Pancreas (tissue), 10 donors: Measurements from ENCODE around the gene DCHS1. TPM values are rescaled to one million over a fixed set of nuclear protein-coding genes. Genes with fewer than 3 reads are reported as not detected.
"Not testable (repeated sequence)": the region's sequence is repeated elsewhere in the genome, so short reads cannot be mapped to it uniquely, and the experiment has no call there.

Experiments
- ATAC-seq, 4 donors: fragments of 200-7000 bp; cut with Tn5 transposase; one replicate each; pipeline versions ENCODE4 v1.8.0 to v1.9.1; 2020; ENCODE audit warnings: mild to moderate bottlenecking in 4 of 4, moderate library complexity in 4 of 4
- DNase-seq, 6 donors: peaks; one replicate each; pipeline ENCODE4 v3.0.0-alpha.2; 2020
- FAIRE-seq: peaks from 2 replicates; lab custom pipeline; 2012; peaks lifted over from hg19 to GRCh38; lab: Jason Lieb, UNC
- H3K27ac ChIP-seq, 4 donors: fragments of 200-600 bp; sonication (generic); 1 replicate in 3 of 4; 2 replicates in 1 of 4; pipeline versions ENCODE4 v1.5.0 to v1.8.0; 2020
- H3K27me3 ChIP-seq, 4 donors: fragments of 200-600 bp; one replicate each; pipeline ENCODE4 v1.8.0; 2021
- H3K36me3 ChIP-seq, 3 donors: fragments of 200-600 bp; sonication (generic) in 1 of 3; one replicate each; pipeline versions ENCODE4 v1.5.0 to v1.8.0; 2020 to 2021
- H3K4me1 ChIP-seq, 3 donors: fragments of 200-600 bp; one replicate each; pipeline ENCODE4 v1.8.0; 2021
- H3K4me3 ChIP-seq, 4 donors: fragments of 200-600 bp; sonication (generic) in 2 of 4; one replicate each; pipeline versions ENCODE4 v1.5.0 to v1.8.0; 2020 to 2021
- H3K9me3 ChIP-seq, 4 donors: fragments of 200-600 bp; one replicate each; pipeline ENCODE4 v1.8.0; 2021
- CTCF ChIP-seq, 4 donors: fragments of 200-600 bp; sonication (generic) in 3 of 4; IDR thresholded peaks; one replicate each; pipeline versions ENCODE4 v1.5.0 to v1.8.0; 2021; ENCODE audit warnings: antibody characterized with exemption in 4 of 4
- WGBS, 2 donors: extraction: QIAGEN DNeasy Blood & Tissue Kit; methylation state at CpG; one replicate each; pipeline ENCODE4 v1.1.7; 2013; 5-methylcytosine and 5-hydroxymethylcytosine counted together
- intact Hi-C, 3 donors: fragments of 100-400 bp; cut with DNase I; formaldehyde crosslinking; loops; one replicate each; pipeline versions ENCODE4 v1.11.1 to v1.14.2; 2022
- polyA plus RNA-seq, 2 donors: library from polyadenylated mRNA; stranded (reverse); fragments of 200-250 nt; gene quantifications; one replicate each; pipeline ENCODE4 v1.2.3, GENCODE V29; 2013
- total RNA-seq, 6 donors: library from RNA; stranded (reverse); fragmentation: NEBNext Ultra II Directional in 4 of 6; extraction: Animal tissue kit (Norgen Biotek cat#: 25700) in 4 of 6; gene quantifications; one replicate each; pipeline versions ENCODE4 v1.2.1 to v1.2.4, GENCODE V29; 2021 to 2023
- donor health status: healthy with polysubstance abuse.
- donor health status: DM: no; HTN: no; CAD: no; lungs with moderate emphysema.
- donor health status: DM: no; HTN: no; CAD: no.
- donor health status: control.
- donor health status: control.
- donor health status: Bipolar disorder and iron deficiency.
- donor health status: DM: yes; HTN: yes; CAD: no.
- donor health status: DM: no; HTN: no; CAD: no.
- donor health status: DM: no; HTN: no; CAD: no.
- donor health status: DM: yes; HTN: yes; CAD: no.

Gene DCHS1
- total RNA-seq: 1 to 10 TPM; 2.3 to 4.1 (median 3.3) TPM
- polyA plus RNA-seq: 1 to 10 TPM; 4.0 to 4.8 TPM

GRCh38 chr11:6655790-6656583 is at the start of gene DCHS1:
TSS of gene DCHS1 (minus strand) at chr11:6655809. CDS start at chr11:6641613, 14,196 bp downstream.
- TF ChIP-seq CTCF (IDR thresholded peaks at IDR 0.05): no peak
- H3K27ac ChIP-seq: no peak within 1 kb of the TSS
- H3K36me3 ChIP-seq: no peaks in the 10 kb centered on the region
- intact Hi-C loops: no loop called here
- DNase-seq (peak in 1 of 6 donors; percentile 30), FAIRE-seq (no peak), ATAC-seq (peak in 2 of 4 donors; percentile 23 to 37)
- H3K4me3 ChIP-seq: peak within 1 kb of the TSS in 2 of 4 donors; percentile 25 to 29
- H3K9me3 ChIP-seq: no peaks in the 10 kb centered on the region
- no peaks in the 10 kb centered on the region for H3K4me1 ChIP-seq
- WGBS, 2 donors: 24 to 50% methylated on average over 15 to 38 of the region's 56 CpGs
- no peaks in the 10 kb centered on the region for H3K27me3 ChIP-seq

- WGBS, 2 donors: 73 to 88% methylated on average over 2 of the region's 2 CpGs
- no peaks in the 10 kb centered on the region for H3K27me3 ChIP-seq
- no peak overlapping the region for H3K27ac ChIP-seq
- DNase-seq (peak in 4 of 6 donors; percentile 32 to 64 (median 46)), ATAC-seq (peak; percentile 89 to 98 (median 96)), FAIRE-seq (no peak)
- intact Hi-C loops: loop anchor here in 1 of 3 donors (10.0 kb wide), 1 partner anchor 169 kb away; no protein-coding TSS in a partner anchor
- H3K4me1 ChIP-seq: no peaks in the 10 kb centered on the region
- no peak overlapping the region for H3K4me3 ChIP-seq
- H3K36me3 ChIP-seq: no peaks in the 10 kb centered on the region
- no peaks in the 10 kb centered on the region for H3K9me3 ChIP-seq
- peak in 3 of 4 donors; percentile 30 to 44 (median 37) for TF ChIP-seq CTCF (IDR thresholded peaks at IDR 0.05)
Measured at GRCh38 chr11:6703247-6704063, 47.8 kb upstream of the DCHS1 start.

GRCh38 chr11:6701955-6702354 is 46.3 kb upstream of the DCHS1 start:
- not testable (repeated sequence) for H3K9me3 ChIP-seq, H3K27ac ChIP-seq, H3K36me3 ChIP-seq, H3K27me3 ChIP-seq, H3K4me1 ChIP-seq, FAIRE-seq, DNase-seq, H3K4me3 ChIP-seq
- peak in 2 of 4 donors; percentile 20 to 37 for ATAC-seq
- 26 to 38% methylated on average over 3 of the region's 3 CpGs for WGBS, 2 donors
- intact Hi-C loops: loop anchor here in 1 of 3 donors (10.0 kb wide), 1 partner anchor 167 kb away; no protein-coding TSS in a partner anchor

GRCh38 chr11:6695377-6695776 is 39.8 kb upstream of the DCHS1 start:
- no peak for DNase-seq
- intact Hi-C loops: no loop called here
- H3K4me3 ChIP-seq: no peak overlapping the region
- no peaks in the 10 kb centered on the region for H3K4me1 ChIP-seq
- peak; percentile 20 for FAIRE-seq
- peak; percentile 41 to 65 (median 45) for ATAC-seq
- no peaks in the 10 kb centered on the region for H3K27me3 ChIP-seq
- TF ChIP-seq CTCF (IDR thresholded peaks at IDR 0.05): no peak
- 79 to 85% methylated on average over 1 of the region's 1 CpG for WGBS, 2 donors
- H3K9me3 ChIP-seq: no peaks in the 10 kb centered on the region
- H3K36me3 ChIP-seq: no peaks in the 10 kb centered on the region
- no peak overlapping the region for H3K27ac ChIP-seq

- H3K9me3 ChIP-seq: no peaks in the 10 kb centered on the region
- no peak for TF ChIP-seq CTCF (IDR thresholded peaks at IDR 0.05)
- DNase-seq (no peak), FAIRE-seq (no peak), ATAC-seq (no peak)
- intact Hi-C loops: no loop called here
- H3K4me3 ChIP-seq: no peak overlapping the region
- 0 to 7% methylated on average over 1 of the region's 1 CpG for WGBS, 2 donors
- no peak overlapping the region for H3K27ac ChIP-seq
- H3K4me1 ChIP-seq: no peaks in the 10 kb centered on the region
- no peaks in the 10 kb centered on the region for H3K27me3 ChIP-seq
- no peaks in the 10 kb centered on the region for H3K36me3 ChIP-seq
Measured at GRCh38 chr11:6694229-6694535, 38.6 kb upstream of the DCHS1 start.
